Measurements from ENCODE around the gene TMEM184B. TPM values are rescaled to one million over a fixed set of nuclear protein-coding genes. Genes with fewer than 3 reads are reported as not detected.
A peak's percentile ranks its signal among the peaks of the same experiment; 100 is the strongest.

TMEM184B gene
- total RNA-seq, 4 donors from 2014 or later = 39.4 to 108 (median 75.3) TPM

GRCh38 chr22:38214302-38215056, 58.3 kb downstream of the TMEM184B start:
- Histone ChIP-seq H3K9me3 (no peaks in the 10 kb centered on the region), H3K36me3 (peaks cover 0 to 22% (median 11%) of the 10 kb centered on the region in 4 donors), H3K27me3 (no peaks in the 10 kb centered on the region), H3K4me3 (peak overlapping the region; percentile 14 to 40 (median 36)), H3K4me1 (peaks cover 33 to 50% (median 41%) of the 10 kb centered on the region in 4 donors), H3K27ac (replicated peaks in 1 of 4) (peak overlapping the region; percentile 5 to 58 (median 30))
- WGBS = 56% methylated on average over 67 of the region's 81 CpGs
- TF ChIP-seq EP300 (IDR thresholded peaks at IDR 0.05) (no peak), CTCF (IDR thresholded peaks at IDR 0.05) (peak; percentile 20 to 37 (median 24)), POLR2AphosphoS5 (IDR thresholded peaks at IDR 0.05) (peak; percentile 34 to 48)
- no peak for DNase-seq (ENCODE audit: extremely low spot score)
- intact Hi-C loops (cut with DNase I) = no loop called here

- no peaks in the 10 kb centered on the region for H3K9me3 ChIP-seq
- peaks cover 27 to 45% (median 36%) of the 10 kb centered on the region in 4 donors for H3K4me1 ChIP-seq
- H3K27me3 ChIP-seq = no peaks in the 10 kb centered on the region
- intact Hi-C loops (cut with DNase I) = no loop called here
- no peak for DNase-seq (ENCODE audit: extremely low spot score)
- peaks cover 0 to 22% (median 12%) of the 10 kb centered on the region in 4 donors for H3K36me3 ChIP-seq
- H3K4me3 ChIP-seq = peak overlapping the region in 3 of 4 donors; percentile 14 to 40 (median 33)
- WGBS = 52% methylated on average over 8 of the region's 8 CpGs
- peak overlapping the region in 3 of 4 donors; percentile 5 to 58 (median 12) for H3K27ac ChIP-seq (replicated peaks in 1 of 4)
- TF ChIP-seq POLR2A (IDR thresholded peaks at IDR 0.05; ENCODE audit: low read depth) (no peak), POLR2AphosphoS5 (IDR thresholded peaks at IDR 0.05) (no peak), EP300 (IDR thresholded peaks at IDR 0.05) (no peak), CTCF (IDR thresholded peaks at IDR 0.05) (no peak)
These were observed 58.9 kb downstream of the TMEM184B start for GRCh38 chr22:38213990-38214301.

- no peak overlapping the region for H3K27ac ChIP-seq (replicated peaks in 1 of 4)
- intact Hi-C loops (cut with DNase I) = no loop called here
- no peaks in the 10 kb centered on the region for H3K9me3 ChIP-seq
- no peaks in the 10 kb centered on the region for H3K27me3 ChIP-seq
- peaks cover 0 to 22% (median 12%) of the 10 kb centered on the region in 4 donors for H3K36me3 ChIP-seq
- TF ChIP-seq POLR2A (IDR thresholded peaks at IDR 0.05; ENCODE audit: low read depth) = no peak
- TF ChIP-seq POLR2AphosphoS5 (IDR thresholded peaks at IDR 0.05) = no peak
- no peak for TF ChIP-seq EP300 (IDR thresholded peaks at IDR 0.05)
- TF ChIP-seq CTCF (IDR thresholded peaks at IDR 0.05) = no peak
- no peak overlapping the region for H3K4me3 ChIP-seq
- peaks cover 22 to 40% (median 31%) of the 10 kb centered on the region in 4 donors for H3K4me1 ChIP-seq
- 85% methylated on average over 6 of the region's 6 CpGs for WGBS
- no peak for DNase-seq (ENCODE audit: extremely low spot score)
These were observed 59.4 kb downstream of the TMEM184B start for GRCh38 chr22:38213319-38213989.

GRCh38 chr22:38212442-38212841, 60.4 kb downstream of the TMEM184B start:
- DNase-seq (ENCODE audit: extremely low spot score) = no peak
- 80% methylated on average over 2 of the region's 2 CpGs for WGBS
- Histone ChIP-seq H3K27ac (replicated peaks in 1 of 4) (no peak overlapping the region), H3K36me3 (peaks cover 0 to 22% (median 12%) of the 10 kb centered on the region in 4 donors), H3K27me3 (no peaks in the 10 kb centered on the region), H3K4me1 (peaks cover 15 to 31% (median 22%) of the 10 kb centered on the region in 4 donors), H3K4me3 (no peak overlapping the region), H3K9me3 (no peaks in the 10 kb centered on the region)
- intact Hi-C loops (cut with DNase I) = no loop called here
- no peak for TF ChIP-seq EP300 (IDR thresholded peaks at IDR 0.05)
- TF ChIP-seq POLR2A (IDR thresholded peaks at IDR 0.05; ENCODE audit: low read depth) = no peak
- no peak for TF ChIP-seq CTCF (IDR thresholded peaks at IDR 0.05)
- no peak for TF ChIP-seq POLR2AphosphoS5 (IDR thresholded peaks at IDR 0.05)
